Measurements from ENCODE around the gene BDKRB2. TPM values are rescaled to one million over a fixed set of nuclear protein-coding genes. Genes with fewer than 3 reads are reported as not detected.

Gene BDKRB2
- total RNA-seq, 1 donor from 2014 or later = not detected

DNA sequence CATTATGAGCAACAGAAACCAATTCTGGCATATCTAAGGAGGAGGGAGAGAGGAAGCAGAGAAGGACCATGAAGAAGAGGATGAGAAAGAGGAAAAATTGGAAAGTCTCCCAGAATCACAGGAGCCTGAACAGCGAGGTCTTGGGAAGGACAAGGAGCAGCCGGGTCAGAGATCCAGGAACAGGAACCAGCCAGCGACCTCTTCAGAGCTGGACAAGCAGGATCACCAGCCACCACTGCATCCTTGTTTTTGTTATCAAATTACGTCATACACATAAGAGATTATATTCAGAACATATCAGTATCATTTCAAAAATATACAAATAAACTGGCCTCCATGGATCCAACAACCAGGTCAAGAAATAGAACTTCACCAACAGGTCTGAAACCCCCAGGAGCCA lies 22.1 kb upstream of the BDKRB2 start:
- H3K9me3 Mint-ChIP-seq = no peaks in the 10 kb centered on the region
- ATAC-seq (ENCODE audit: low read depth) (no peak), DNase-seq (no peak)
- H3K4me3 Mint-ChIP-seq = no peak overlapping the region
- intact Hi-C loops (cut with micrococcal nuclease) = no loop called here
- POLR2A ChIA-PET = no interaction called here
- H3K4me1 Mint-ChIP-seq = no peaks in the 10 kb centered on the region
- H3K27me3 Mint-ChIP-seq = peaks cover 10% of the 10 kb centered on the region
- no peaks in the 10 kb centered on the region for H3K36me3 Mint-ChIP-seq (ENCODE audit: low read depth)
- CTCF ChIA-PET = no interaction called here
- no peak for TF ChIP-seq CTCF (IDR thresholded peaks at IDR 0.05)
- no peak overlapping the region for H3K27ac Mint-ChIP-seq

GRCh38 chr14:96184737-96185136 lies 19.9 kb upstream of the BDKRB2 start:
- ChIA-PET CTCF (no interaction called here), POLR2A (no interaction called here)
- intact Hi-C loops (cut with micrococcal nuclease) = no loop called here
- Mint-ChIP-seq H3K36me3 (ENCODE audit: low read depth) (no peaks in the 10 kb centered on the region), H3K4me1 (no peaks in the 10 kb centered on the region), H3K27ac (no peak overlapping the region), H3K9me3 (no peaks in the 10 kb centered on the region), H3K27me3 (peaks cover 12% of the 10 kb centered on the region), H3K4me3 (no peak overlapping the region)
- ATAC-seq (ENCODE audit: low read depth) (no peak), DNase-seq (no peak)
- no peak for TF ChIP-seq CTCF (IDR thresholded peaks at IDR 0.05)

DNA sequence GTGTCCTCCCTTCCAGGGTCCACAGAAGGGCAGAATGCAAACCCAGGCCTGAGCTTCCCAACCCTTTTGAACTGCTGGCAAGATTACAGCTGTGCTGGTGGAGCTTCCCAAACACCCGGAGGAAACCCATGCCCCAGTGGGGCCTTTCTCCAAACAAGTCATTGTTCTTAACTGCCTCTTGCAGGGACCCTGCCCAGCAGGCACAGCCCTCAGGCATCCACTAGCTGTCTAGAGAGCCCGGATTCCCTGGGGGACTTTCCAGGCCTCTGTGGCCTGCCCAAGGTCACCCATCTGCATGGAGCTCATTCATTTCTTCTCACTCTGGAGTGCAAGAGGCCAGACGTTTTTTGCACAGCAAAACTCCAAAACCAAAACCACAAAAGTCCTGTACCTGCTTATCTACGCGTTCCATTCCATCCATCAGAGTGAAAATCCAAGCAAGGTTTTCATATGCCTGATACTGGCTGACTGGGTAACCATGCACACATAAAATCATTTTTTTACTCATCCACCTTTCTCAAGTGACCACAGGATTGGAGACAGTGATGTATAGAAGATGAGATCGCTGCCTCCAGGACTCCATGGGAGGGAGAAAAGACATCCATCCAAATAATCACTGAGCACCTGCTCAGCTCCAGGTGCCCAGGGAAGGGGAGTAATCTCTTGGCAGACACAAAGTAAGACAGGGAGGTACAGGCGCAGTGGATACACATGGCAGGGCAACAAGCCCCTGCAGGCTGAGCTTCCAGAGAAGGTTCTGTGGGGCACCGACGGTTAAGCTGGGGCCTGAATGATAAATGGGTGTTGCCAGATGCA lies 17.2 kb upstream of the BDKRB2 start:
- ATAC-seq (ENCODE audit: low read depth) = no peak
- no peak overlapping the region for H3K27ac Mint-ChIP-seq
- no peaks in the 10 kb centered on the region for H3K9me3 Mint-ChIP-seq
- intact Hi-C loops (cut with micrococcal nuclease) = no loop called here
- DNase-seq = no peak
- H3K4me3 Mint-ChIP-seq = no peak overlapping the region
- H3K27me3 Mint-ChIP-seq = peaks cover 22% of the 10 kb centered on the region
- H3K4me1 Mint-ChIP-seq = no peaks in the 10 kb centered on the region
- CTCF ChIA-PET = no interaction called here
- TF ChIP-seq CTCF (IDR thresholded peaks at IDR 0.05) = no peak
- H3K36me3 Mint-ChIP-seq (ENCODE audit: low read depth) = no peaks in the 10 kb centered on the region
- POLR2A ChIA-PET = no interaction called here

GRCh38 chr14:96189281-96189711 lies 15.3 kb upstream of the BDKRB2 start:
- POLR2A ChIA-PET = no interaction called here
- peaks cover 22% of the 10 kb centered on the region for H3K27me3 Mint-ChIP-seq
- no peaks in the 10 kb centered on the region for H3K4me1 Mint-ChIP-seq
- intact Hi-C loops (cut with micrococcal nuclease) = no loop called here
- H3K9me3 Mint-ChIP-seq = no peaks in the 10 kb centered on the region
- H3K36me3 Mint-ChIP-seq (ENCODE audit: low read depth) = no peaks in the 10 kb centered on the region
- no peak for DNase-seq
- no peak for TF ChIP-seq CTCF (IDR thresholded peaks at IDR 0.05)
- ATAC-seq (ENCODE audit: low read depth) = no peak
- no peak overlapping the region for H3K4me3 Mint-ChIP-seq
- H3K27ac Mint-ChIP-seq = no peak overlapping the region
- CTCF ChIA-PET = no interaction called here

- intact Hi-C loops (cut with micrococcal nuclease) = no loop called here
- Mint-ChIP-seq H3K9me3 (no peaks in the 10 kb centered on the region), H3K27me3 (peaks cover 23% of the 10 kb centered on the region), H3K4me1 (no peaks in the 10 kb centered on the region), H3K27ac (no peak overlapping the region), H3K36me3 (ENCODE audit: low read depth) (no peaks in the 10 kb centered on the region), H3K4me3 (no peak overlapping the region)
- ChIA-PET POLR2A (no interaction called here), CTCF (no interaction called here)
- no peak for ATAC-seq (ENCODE audit: low read depth)
- DNase-seq = no peak
- TF ChIP-seq CTCF (IDR thresholded peaks at IDR 0.05) = no peak
These were observed 13.3 kb upstream of the BDKRB2 start for GRCh38 chr14:96191353-96191752.

Data from activated B cell treated with CpG ODN at 0.5 μM for 24 hours (primary cell).